Lower leg skin (tissue), 3 donors: ENCODE results near the gene RDM1.

Source experiments
- CTCF ChIP-seq, 3 donors: fragments of 450-650 bp; IDR thresholded peaks; one replicate each; pipeline ENCODE4 v1.5.1; 2016; ENCODE audit warnings: antibody characterized with exemption in 3 of 3, mild to moderate bottlenecking in 3 of 3, moderate library complexity in 2 of 3
- POLR2A ChIP-seq, 2 donors: fragments of 450-650 bp; IDR thresholded peaks; one replicate each; pipeline ENCODE4 v1.6.1; 2016 to 2017; ENCODE audit warnings: antibody characterized with exemption in 2 of 2, mild to moderate bottlenecking in 1 of 2, moderate library complexity in 1 of 2

GRCh38 chr17:35868737-35869136, 61.8 kb downstream of the RDM1 start, which contains the start of gene HEATR9:
- TF ChIP-seq CTCF (IDR thresholded peaks at IDR 0.05) (no peak), POLR2A (IDR thresholded peaks at IDR 0.05) (no peak)
